Epithelial cell of proximal tubule (primary cell): ENCODE results near the gene ATXN7L3. TPM values are rescaled to one million over a fixed set of nuclear protein-coding genes. Genes with fewer than 3 reads are reported as not detected.

ENCODE experiments used
- DNase-seq: peaks from one replicate; pipeline ENCODE4 v3.0.0-alpha.2; 2011; ENCODE audit warnings: low read depth
- H3K4me3 ChIP-seq: 2 replicates; pipeline ENCODE4 v1.5.1; 2011; ENCODE audit warnings: low read depth, mild to moderate bottlenecking, low read length
- CTCF ChIP-seq: conservative IDR thresholded peaks from 2 replicates; pipeline ENCODE4 v1.5.1; 2012; ENCODE audit warnings: low read depth, mild to moderate bottlenecking, low read length
- total RNA-seq: library from RNA; depleted of rRNA; stranded (reverse); fragments of >200 nt; gene quantifications from 2 replicates; pipeline ENCODE4 v1.2.3, GENCODE V29; 2015

ATXN7L3 gene
- total RNA-seq, 1 donor from 2014 or later: 40.2 TPM

- DNase-seq: peak; percentile 91
- H3K4me3 ChIP-seq: no peak overlapping the region
- TF ChIP-seq CTCF: no peak
These were observed 35.9 kb upstream of the ATXN7L3 start for GRCh38 chr17:44235583-44235936.

GRCh38 chr17:44233582-44233981 lies 33.9 kb upstream of the ATXN7L3 start:
- DNase-seq: no peak
- H3K4me3 ChIP-seq: no peak overlapping the region
- TF ChIP-seq CTCF: no peak

- H3K4me3 ChIP-seq: no peak overlapping the region
- DNase-seq: no peak
- TF ChIP-seq CTCF: no peak
These were observed 32.4 kb upstream of the ATXN7L3 start for GRCh38 chr17:44232061-44232460.

GRCh38 chr17:44230140-44230539 lies 30.5 kb upstream of the ATXN7L3 start:
- no peak for TF ChIP-seq CTCF
- no peak overlapping the region for H3K4me3 ChIP-seq
- no peak for DNase-seq

GRCh38 chr17:44229090-44229489 lies 29.4 kb upstream of the ATXN7L3 start:
- no peak for DNase-seq

GRCh38 chr17:44223541-44224071 lies 23.9 kb upstream of the ATXN7L3 start:
- peak; percentile 80 for DNase-seq
- TF ChIP-seq CTCF: no peak
- H3K4me3 ChIP-seq: no peak overlapping the region

More at GRCh38 chr17:44229090-44229489, 29.4 kb upstream of the ATXN7L3 start:
- TF ChIP-seq CTCF: no peak
- no peak overlapping the region for H3K4me3 ChIP-seq

- TF ChIP-seq CTCF: peak; percentile 38
- H3K4me3 ChIP-seq: peak overlapping the region; percentile 89
- no peak for DNase-seq
These were observed 22.6 kb upstream of the ATXN7L3 start for GRCh38 chr17:44222112-44222869.
